OCI-LY7 (cell line): ENCODE data around the gene ZNF714. TPM values are rescaled to one million over a fixed set of nuclear protein-coding genes. Genes with fewer than 3 reads are reported as not detected.

Experiments used
- BruUV-seq: library from RNA; stranded (reverse); fragments of 400-500 nt; replicated peaks from 2 replicates; lab custom pipeline; 2021; lab: Mats Ljungman, UMichigan
- CTCF ChIA-PET: fragments of 300-600 bp; sonication (Branson Sonifier 250); formaldehyde crosslinking; loops from one replicate; lab custom pipeline; 2022; ENCODE audit warnings: antibody characterized with exemption; ENCODE audit not compliant: unreplicated experiment; lab: Charles Lee
- POLR2A ChIA-PET: fragments of 300-600 bp; sonication (Branson Sonifier 250); formaldehyde crosslinking; loops from one replicate; lab custom pipeline; 2022; ENCODE audit warnings: antibody characterized with exemption; lab: Charles Lee
- DNase-seq: peaks from one replicate; pipeline ENCODE4 v3.0.0-alpha.2; 2015; ENCODE audit warnings: low spot score
- H2AFZ ChIP-seq: fragments of 200-600 bp; sonication (generic), shearing (Covaris generic); 2 replicates; pipeline ENCODE4 v1.6.1; 2014; ENCODE audit warnings: mild to moderate bottlenecking, antibody characterized with exemption, low read length, moderate library complexity
- H3K27ac ChIP-seq: fragments of 200-600 bp; sonication (generic); 2 replicates; pipeline ENCODE4 v1.5.1; 2014; ENCODE audit warnings: mixed run types, low read depth, mild to moderate bottlenecking, moderate library complexity, low read length, inconsistent platforms; ENCODE audit not compliant: poor library complexity, severe bottlenecking
- H3K36me3 ChIP-seq: fragments of 200-600 bp; sonication (generic); 2 replicates; pipeline ENCODE4 v1.6.1; 2014; ENCODE audit warnings: mild to moderate bottlenecking, antibody characterized with exemption, low read length, moderate library complexity, mixed read lengths; ENCODE audit not compliant: insufficient read depth
- H3K4me1 ChIP-seq: fragments of 200-600 bp; sonication (generic); 2 replicates; pipeline ENCODE4 v1.5.1; 2014; ENCODE audit warnings: mild to moderate bottlenecking, low read length; ENCODE audit not compliant: insufficient read depth, poor library complexity, severe bottlenecking
- H3K4me2 ChIP-seq: fragments of 200-600 bp; sonication (generic); 2 replicates; pipeline ENCODE4 v1.6.1; 2014; ENCODE audit warnings: mild to moderate bottlenecking, low read length
- H3K4me3 ChIP-seq: fragments of 200-600 bp; sonication (generic); 2 replicates; pipeline ENCODE4 v1.5.1; 2014; ENCODE audit warnings: mild to moderate bottlenecking, low read depth, low read length; ENCODE audit not compliant: poor library complexity, severe bottlenecking
- H3K79me2 ChIP-seq: fragments of 200-600 bp; sonication (generic); 2 replicates; pipeline ENCODE4 v1.6.1; 2016; ENCODE audit warnings: low read depth, mild to moderate bottlenecking, low read length, moderate library complexity, mixed read lengths; ENCODE audit not compliant: insufficient read depth
- H3K9me2 ChIP-seq: fragments of 200-600 bp; sonication (generic); 2 replicates; pipeline ENCODE4 v1.6.1; 2016; ENCODE audit warnings: mild to moderate bottlenecking, low read length, mixed read lengths; ENCODE audit not compliant: insufficient read depth
- H3K9me3 ChIP-seq: fragments of 200-600 bp; sonication (generic); 2 replicates; pipeline ENCODE4 v1.6.1; 2014; ENCODE audit warnings: mild to moderate bottlenecking, mixed run types, low read length, mixed read lengths
- H4K20me1 ChIP-seq: fragments of 200-600 bp; sonication (generic); 2 replicates; pipeline ENCODE4 v1.6.1; 2014; ENCODE audit warnings: mild to moderate bottlenecking, antibody characterized with exemption, low read length, moderate library complexity, mixed read lengths; ENCODE audit not compliant: insufficient read depth
- EZH2phosphoT487 ChIP-seq: fragments of 200-600 bp; sonication (generic); IDR thresholded peaks from 2 replicates; pipeline ENCODE4 v1.6.1; 2018; ENCODE audit warnings: low read depth, borderline replicate concordance, mild to moderate bottlenecking, mixed run types, antibody characterized with exemption, low read length, moderate library complexity, mixed read lengths
- intact Hi-C: fragments of 100-400 bp; cut with micrococcal nuclease; formaldehyde crosslinking; loops from one replicate; pipeline ENCODE4 v1.10.0; 2022; ENCODE audit not compliant: unreplicated experiment
- total RNA-seq, 2 experiments: library from RNA; depleted of rRNA in 1 of 2; stranded (reverse); fragments of >200 nt in 1 of 2; shearing (Covaris generic) in 1 of 2; gene quantifications; 2 replicates each; pipeline ENCODE4 v1.2.3, GENCODE V29; 2014 to 2022
- TF ChIP-seq, protein P1 (sequence below): fragments of 200-600 bp; sonication (generic); conservative IDR thresholded peaks from 2 replicates; pipeline ENCODE4 v1.5.1; 2014; ENCODE audit warnings: mild to moderate bottlenecking, antibody characterized with exemption, low read length, moderate library complexity, mixed read lengths

Gene ZNF714
- total RNA-seq, 2 experiments from 2014 or later = 39.6 to 51.7 TPM

DNA sequence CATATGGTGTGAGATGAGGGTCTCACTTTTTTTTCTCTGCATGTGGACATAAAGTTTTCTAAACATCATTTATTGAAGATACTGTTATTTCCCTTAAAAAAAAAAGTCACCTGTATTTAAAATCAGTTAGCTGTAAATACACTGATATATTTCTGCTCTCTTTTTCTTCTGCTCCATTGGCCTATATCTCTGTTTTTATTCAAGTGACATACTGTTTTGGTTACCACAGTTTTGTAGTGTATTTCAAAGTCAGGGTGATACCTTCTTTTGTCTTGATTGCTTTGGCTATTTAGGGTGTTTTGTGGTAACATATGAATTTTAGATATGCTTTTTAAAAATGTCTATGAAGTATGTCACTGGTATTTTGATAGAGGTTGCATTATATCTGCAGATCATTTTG lies 44.1 kb downstream of the ZNF714 start:
- no peaks in the 10 kb centered on the region for H4K20me1 ChIP-seq
- H2AFZ ChIP-seq = no peak overlapping the region
- H3K9me3 ChIP-seq = peaks cover 7% of the 10 kb centered on the region; the same call in 1 of the 2 replicates
- POLR2A ChIA-PET = interaction anchor here (1.0 kb wide), 1 partner anchor 15 kb away, joined by 3 read pairs; no protein-coding TSS in a partner anchor
- TF ChIP-seq, protein P1, sequence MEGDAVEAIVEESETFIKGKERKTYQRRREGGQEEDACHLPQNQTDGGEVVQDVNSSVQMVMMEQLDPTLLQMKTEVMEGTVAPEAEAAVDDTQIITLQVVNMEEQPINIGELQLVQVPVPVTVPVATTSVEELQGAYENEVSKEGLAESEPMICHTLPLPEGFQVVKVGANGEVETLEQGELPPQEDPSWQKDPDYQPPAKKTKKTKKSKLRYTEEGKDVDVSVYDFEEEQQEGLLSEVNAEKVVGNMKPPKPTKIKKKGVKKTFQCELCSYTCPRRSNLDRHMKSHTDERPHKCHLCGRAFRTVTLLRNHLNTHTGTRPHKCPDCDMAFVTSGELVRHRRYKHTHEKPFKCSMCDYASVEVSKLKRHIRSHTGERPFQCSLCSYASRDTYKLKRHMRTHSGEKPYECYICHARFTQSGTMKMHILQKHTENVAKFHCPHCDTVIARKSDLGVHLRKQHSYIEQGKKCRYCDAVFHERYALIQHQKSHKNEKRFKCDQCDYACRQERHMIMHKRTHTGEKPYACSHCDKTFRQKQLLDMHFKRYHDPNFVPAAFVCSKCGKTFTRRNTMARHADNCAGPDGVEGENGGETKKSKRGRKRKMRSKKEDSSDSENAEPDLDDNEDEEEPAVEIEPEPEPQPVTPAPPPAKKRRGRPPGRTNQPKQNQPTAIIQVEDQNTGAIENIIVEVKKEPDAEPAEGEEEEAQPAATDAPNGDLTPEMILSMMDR = no peak
- TF ChIP-seq EZH2phosphoT487 = no peak
- H3K4me2 ChIP-seq = no peak overlapping the region
- peaks cover 22% of the 10 kb centered on the region for H3K36me3 ChIP-seq
- intact Hi-C loops = no loop called here
- H3K4me3 ChIP-seq = no peak overlapping the region
- no peak for DNase-seq
- no peaks in the 10 kb centered on the region for H3K79me2 ChIP-seq
- no peak overlapping the region for H3K27ac ChIP-seq
- H3K9me2 ChIP-seq = no peaks in the 10 kb centered on the region
- H3K4me1 ChIP-seq = no peaks in the 10 kb centered on the region
- TSS peak; percentile 23 for BruUV-seq
- CTCF ChIA-PET = no interaction called here

GRCh38 chr19:21127001-21127400 lies 45.0 kb downstream of the ZNF714 start:
- H4K20me1 ChIP-seq = no peaks in the 10 kb centered on the region
- H3K27ac ChIP-seq = no peak overlapping the region
- intact Hi-C loops = no loop called here
- H3K4me3 ChIP-seq = no peak overlapping the region
- peaks cover 7% of the 10 kb centered on the region; the same call in 1 of the 2 replicates for H3K9me3 ChIP-seq
- H2AFZ ChIP-seq = no peak overlapping the region
- H3K4me2 ChIP-seq = no peak overlapping the region
- POLR2A ChIA-PET = no interaction called here
- no peaks in the 10 kb centered on the region for H3K9me2 ChIP-seq
- no TSS peak for BruUV-seq
- no peaks in the 10 kb centered on the region for H3K79me2 ChIP-seq
- H3K36me3 ChIP-seq = peaks cover 16% of the 10 kb centered on the region
- CTCF ChIA-PET = no interaction called here
- no peaks in the 10 kb centered on the region for H3K4me1 ChIP-seq
- TF ChIP-seq, protein P1 = no peak
- no peak for TF ChIP-seq EZH2phosphoT487
- no peak for DNase-seq

GRCh38 chr19:21127898-21128297 lies 45.9 kb downstream of the ZNF714 start:
- ChIA-PET POLR2A (interaction anchor here (0.9 kb wide), 1 partner anchor 48 kb away, joined by 3 read pairs; no protein-coding TSS in a partner anchor), CTCF (no interaction called here)
- no peak for DNase-seq
- Histone ChIP-seq H3K4me3 (no peak overlapping the region), H3K9me2 (no peaks in the 10 kb centered on the region), H3K4me1 (no peaks in the 10 kb centered on the region), H3K9me3 (peaks cover 7% of the 10 kb centered on the region; the same call in 1 of the 2 replicates), H4K20me1 (no peaks in the 10 kb centered on the region), H3K27ac (no peak overlapping the region), H3K4me2 (no peak overlapping the region), H3K36me3 (peaks cover 7% of the 10 kb centered on the region), H2AFZ (no peak overlapping the region), H3K79me2 (no peaks in the 10 kb centered on the region)
- intact Hi-C loops = no loop called here
- BruUV-seq = no TSS peak
- TF ChIP-seq EZH2phosphoT487 = no peak
- TF ChIP-seq, protein P1 = no peak
